Fibroblast of the aortic adventitia (primary cell): ENCODE measurements around the gene NFAM1. TPM values are rescaled to one million over a fixed set of nuclear protein-coding genes. Genes with fewer than 3 reads are reported as not detected.

ENCODE experiments used
- DNase-seq: peaks from one replicate; pipeline ENCODE4 v3.0.0-alpha.2; 2010; ENCODE audit warnings: low read depth
- H3K4me3 ChIP-seq: 2 replicates; pipeline ENCODE4 v1.5.1; 2011; ENCODE audit warnings: low read depth, mild to moderate bottlenecking, control low read depth, low read length, moderate library complexity
- CTCF ChIP-seq: IDR thresholded peaks from 2 replicates; pipeline ENCODE4 v1.5.1; 2011; ENCODE audit warnings: mild to moderate bottlenecking, low read length, control low read depth, inconsistent platforms; ENCODE audit not compliant: insufficient read depth
- total RNA-seq: library from RNA; depleted of rRNA; stranded (reverse); fragments of >200 nt; gene quantifications from 2 replicates; pipeline ENCODE4 v1.2.3, GENCODE V29; 2012; ENCODE audit warnings: low replicate concordance

The NFAM1 gene
- total RNA-seq, 1 donor: not detected

GRCh38 chr22:42434748-42435425 is 2.7 kb upstream of the NFAM1 start:
- H3K4me3 ChIP-seq: no peak overlapping the region
- no peak for DNase-seq
- no peak for TF ChIP-seq CTCF

GRCh38 chr22:42433754-42434682 is 1.8 kb upstream of the NFAM1 start:
- TF ChIP-seq CTCF: no peak
- no peak for DNase-seq
- no peak overlapping the region for H3K4me3 ChIP-seq

GRCh38 chr22:42432818-42433217 is 615 bp upstream of the NFAM1 start:
- no peak overlapping the region for H3K4me3 ChIP-seq
- no peak for DNase-seq
- TF ChIP-seq CTCF: no peak

GRCh38 chr22:42431401-42432019 is 693 bp downstream of the NFAM1 start:
- H3K4me3 ChIP-seq: no peak overlapping the region
- no peak for TF ChIP-seq CTCF
- DNase-seq: no peak

- TF ChIP-seq CTCF: no peak
- no peak overlapping the region for H3K4me3 ChIP-seq
- DNase-seq: no peak
Observed at GRCh38 chr22:42430528-42431125, 1.6 kb downstream of the NFAM1 start.

- no peak for DNase-seq
- TF ChIP-seq CTCF: no peak
- no peak overlapping the region for H3K4me3 ChIP-seq
Observed at GRCh38 chr22:42428760-42429159, 3.4 kb downstream of the NFAM1 start.
